Neuronal stem cell (in vitro differentiated cells): ENCODE measurements around the gene COPS3.

Experiments
- DNase-seq: peaks from one replicate; pipeline ENCODE4 v3.0.0-alpha.2; 2013; ENCODE audit warnings: low spot score
- H2AFZ ChIP-seq: one replicate; pipeline ENCODE4 v1.6.1; 2013; ENCODE audit warnings: mild to moderate bottlenecking, low read length, inconsistent platforms
- H2AK5ac ChIP-seq: 2 replicates; pipeline ENCODE4 v1.6.1; 2013; ENCODE audit warnings: low read depth, mild to moderate bottlenecking, inconsistent platforms, low read length, moderate library complexity, mixed read lengths
- H2BK120ac ChIP-seq: 2 replicates; pipeline ENCODE4 v1.6.1; 2013; ENCODE audit warnings: low read depth, mild to moderate bottlenecking, inconsistent platforms, low read length, moderate library complexity, mixed read lengths
- H2BK12ac ChIP-seq: one replicate; pipeline ENCODE4 v1.6.1; 2013; ENCODE audit warnings: low read length, inconsistent platforms
- H2BK15ac ChIP-seq: 2 replicates; pipeline ENCODE4 v1.6.1; 2013; ENCODE audit warnings: mild to moderate bottlenecking, low read length, inconsistent platforms, mixed read lengths
- H2BK5ac ChIP-seq: one replicate; pipeline ENCODE4 v1.6.1; 2013; ENCODE audit warnings: inconsistent platforms, mild to moderate bottlenecking, low read length, moderate library complexity
- H3K14ac ChIP-seq: one replicate; pipeline ENCODE4 v1.6.1; 2013; ENCODE audit warnings: low read length, inconsistent platforms
- H3K18ac ChIP-seq: 2 replicates; pipeline ENCODE4 v1.6.1; 2013; ENCODE audit warnings: low read length, inconsistent platforms
- H3K23ac ChIP-seq: 2 replicates; pipeline ENCODE4 v1.6.1; 2013; ENCODE audit warnings: low read depth, mild to moderate bottlenecking, mixed read lengths, low read length, inconsistent platforms; ENCODE audit not compliant: poor library complexity
- H3K27ac ChIP-seq: replicated peaks from 3 replicates; pipeline ENCODE4 v1.5.1; 2013; ENCODE audit warnings: low read length, inconsistent platforms
- H3K27me3 ChIP-seq, 3 experiments: 2 replicates each; pipeline ENCODE4 v1.6.1; 2013; ENCODE audit warnings: low read length in 3 of 3, mild to moderate bottlenecking in 2 of 3, inconsistent platforms in 1 of 3, low read depth in 1 of 3, mixed read lengths in 1 of 3, moderate library complexity in 1 of 3; ENCODE audit not compliant: control insufficient read depth in 3 of 3, insufficient read depth in 3 of 3
- H3K36me3 ChIP-seq, 2 donors: replicated peaks in 1 of 2; 2 replicates each; pipeline ENCODE4 v1.6.1; 2013; ENCODE audit warnings: low read length in 2 of 2; ENCODE audit not compliant: control insufficient read depth in 2 of 2, insufficient read depth in 2 of 2
- H3K4ac ChIP-seq: 2 replicates; pipeline ENCODE4 v1.6.1; 2013; ENCODE audit warnings: inconsistent platforms, mild to moderate bottlenecking, low read length, moderate library complexity
- H3K4me1 ChIP-seq, 2 donors: 1 replicate in 1 of 2; 2 replicates in 1 of 2; pipeline ENCODE4 v1.6.1; 2013; ENCODE audit warnings: low read length in 2 of 2, low read depth in 1 of 2; ENCODE audit not compliant: control insufficient read depth in 2 of 2, insufficient read depth in 1 of 2
- H3K4me2 ChIP-seq: one replicate; pipeline ENCODE4 v1.6.1; 2013; ENCODE audit warnings: mild to moderate bottlenecking, low read length, inconsistent platforms; ENCODE audit not compliant: insufficient read depth, poor library complexity, severe bottlenecking
- H3K4me3 ChIP-seq, 2 donors: 2 replicates each; pipeline ENCODE4 v1.5.1; 2013; ENCODE audit warnings: low read length in 2 of 2, mild to moderate bottlenecking in 2 of 2, inconsistent platforms in 1 of 2, moderate library complexity in 1 of 2
- H3K79me1 ChIP-seq: one replicate; pipeline ENCODE4 v1.6.1; 2013; ENCODE audit warnings: low read depth, mild to moderate bottlenecking, inconsistent platforms, low read length, moderate library complexity
- H3K9ac ChIP-seq: one replicate; pipeline ENCODE4 v1.6.1; 2013; ENCODE audit warnings: mild to moderate bottlenecking, low read depth, low read length, inconsistent platforms; ENCODE audit not compliant: poor library complexity
- H3K9me3 ChIP-seq, 2 donors: replicated peaks in 1 of 2; 2 replicates each; pipeline versions ENCODE3 to v1.6.1; 2013; ENCODE audit warnings: low read length in 2 of 2, mild to moderate bottlenecking in 2 of 2, inconsistent platforms in 1 of 2, low read depth in 1 of 2, mixed read lengths in 1 of 2, moderate library complexity in 1 of 2; ENCODE audit not compliant: control insufficient read depth in 2 of 2, insufficient read depth in 1 of 2
- H4K8ac ChIP-seq: one replicate; pipeline ENCODE4 v1.6.1; 2013; ENCODE audit warnings: low read depth, mild to moderate bottlenecking, inconsistent platforms, low read length, moderate library complexity
- H4K91ac ChIP-seq: one replicate; pipeline ENCODE4 v1.6.1; 2013; ENCODE audit warnings: low read length, low read depth, mild to moderate bottlenecking, inconsistent platforms; ENCODE audit not compliant: poor library complexity
- WGBS, 2 donors: extraction: QIAGEN DNeasy Blood & Tissue Kit; methylation state at CpG; one replicate each; pipeline ENCODE4 v1.1.7; 2013; ENCODE audit warnings: missing lambda C conversion rate in 2 of 2, mixed read lengths in 1 of 2; ENCODE audit not compliant: insufficient read length in 2 of 2, insufficient replicate concordance in 1 of 2; ENCODE audit errors: extremely low coverage in 2 of 2; 5-methylcytosine and 5-hydroxymethylcytosine counted together

COPS3 gene

GRCh38 chr17:17204635-17205231 lies 76.3 kb downstream of the COPS3 start:
- H2BK15ac ChIP-seq = no peak overlapping the region
- peaks cover 1 to 10% of the 10 kb centered on the region in 2 donors for H3K4me1 ChIP-seq
- H2BK5ac ChIP-seq = no peak overlapping the region
- no peak overlapping the region for H3K14ac ChIP-seq
- H3K79me1 ChIP-seq = peaks cover 3% of the 10 kb centered on the region
- H2AK5ac ChIP-seq = no peak overlapping the region
- no peak overlapping the region for H3K4ac ChIP-seq
- H3K9me3 ChIP-seq = no peaks in the 10 kb centered on the region
- H3K27me3 ChIP-seq = no peaks in the 10 kb centered on the region
- H3K4me2 ChIP-seq = no peak overlapping the region
- H3K4me3 ChIP-seq = no peak overlapping the region
- no peak overlapping the region for H2BK12ac ChIP-seq
- no peak overlapping the region for H2BK120ac ChIP-seq
- H3K23ac ChIP-seq = no peak overlapping the region
- H2AFZ ChIP-seq = no peak overlapping the region
- H3K27ac ChIP-seq = no peak overlapping the region
- no peak overlapping the region for H4K91ac ChIP-seq
- no peak overlapping the region for H4K8ac ChIP-seq
- DNase-seq = no peak
- H3K36me3 ChIP-seq = no peaks in the 10 kb centered on the region
- H3K9ac ChIP-seq = no peak overlapping the region
- no peak overlapping the region for H3K18ac ChIP-seq
- WGBS, 2 donors = no CpG with 5 or more reads among the region's 14 CpGs

- H3K27ac ChIP-seq = no peak overlapping the region
- H2BK12ac ChIP-seq = no peak overlapping the region
- H2BK120ac ChIP-seq = no peak overlapping the region
- no peak overlapping the region for H3K9ac ChIP-seq
- no peak overlapping the region for H2BK15ac ChIP-seq
- no CpG with 5 or more reads among the region's 15 CpGs for WGBS, 2 donors
- H2AFZ ChIP-seq = no peak overlapping the region
- H3K9me3 ChIP-seq = no peaks in the 10 kb centered on the region
- peaks cover 1 to 10% of the 10 kb centered on the region in 2 donors for H3K4me1 ChIP-seq
- no peak overlapping the region for H3K4me3 ChIP-seq
- no peak overlapping the region for H3K14ac ChIP-seq
- no peaks in the 10 kb centered on the region for H3K27me3 ChIP-seq
- H3K23ac ChIP-seq = peak overlapping the region; percentile 69
- H2BK5ac ChIP-seq = no peak overlapping the region
- H3K4me2 ChIP-seq = no peak overlapping the region
- no peak overlapping the region for H3K4ac ChIP-seq
- H4K91ac ChIP-seq = no peak overlapping the region
- no peak for DNase-seq
- H3K36me3 ChIP-seq = no peaks in the 10 kb centered on the region
- H2AK5ac ChIP-seq = no peak overlapping the region
- H4K8ac ChIP-seq = no peak overlapping the region
- no peak overlapping the region for H3K18ac ChIP-seq
- H3K79me1 ChIP-seq = peaks cover 3% of the 10 kb centered on the region
Measured at GRCh38 chr17:17204041-17204591, 76.9 kb downstream of the COPS3 start.

GRCh38 chr17:17203173-17203730 lies 77.8 kb downstream of the COPS3 start:
- no peak overlapping the region for H4K8ac ChIP-seq
- no peak overlapping the region for H3K14ac ChIP-seq
- H3K79me1 ChIP-seq = peaks cover 3% of the 10 kb centered on the region
- no peaks in the 10 kb centered on the region for H3K9me3 ChIP-seq
- no peak overlapping the region for H2BK12ac ChIP-seq
- H3K27ac ChIP-seq = no peak overlapping the region
- no peak overlapping the region for H3K4me3 ChIP-seq
- H3K9ac ChIP-seq = no peak overlapping the region
- no peak for DNase-seq
- no CpG with 5 or more reads among the region's 15 CpGs for WGBS, 2 donors
- H2BK15ac ChIP-seq = no peak overlapping the region
- no peak overlapping the region for H3K4me2 ChIP-seq
- H2AFZ ChIP-seq = no peak overlapping the region
- H4K91ac ChIP-seq = no peak overlapping the region
- H3K27me3 ChIP-seq = no peaks in the 10 kb centered on the region
- H2BK120ac ChIP-seq = no peak overlapping the region
- no peak overlapping the region for H3K23ac ChIP-seq
- peaks cover 1 to 10% of the 10 kb centered on the region in 2 donors for H3K4me1 ChIP-seq
- no peak overlapping the region for H3K4ac ChIP-seq
- no peaks in the 10 kb centered on the region for H3K36me3 ChIP-seq
- H2AK5ac ChIP-seq = no peak overlapping the region
- H2BK5ac ChIP-seq = no peak overlapping the region
- H3K18ac ChIP-seq = no peak overlapping the region

GRCh38 chr17:17201907-17202306 lies 79.1 kb downstream of the COPS3 start:
- no peaks in the 10 kb centered on the region for H3K27me3 ChIP-seq
- no peak overlapping the region for H3K4me2 ChIP-seq
- H3K23ac ChIP-seq = no peak overlapping the region
- no peak overlapping the region for H2AFZ ChIP-seq
- no peak for DNase-seq
- no peak overlapping the region for H2BK120ac ChIP-seq
- no peak overlapping the region for H3K27ac ChIP-seq
- H3K36me3 ChIP-seq = no peaks in the 10 kb centered on the region
- no peak overlapping the region for H3K9ac ChIP-seq
- no peak overlapping the region for H2BK12ac ChIP-seq
- no peak overlapping the region for H2AK5ac ChIP-seq
- WGBS, 2 donors = no CpG with 5 or more reads among the region's 8 CpGs
- no peak overlapping the region for H4K91ac ChIP-seq
- no peak overlapping the region for H3K4me3 ChIP-seq
- H3K9me3 ChIP-seq = no peaks in the 10 kb centered on the region
- H3K18ac ChIP-seq = no peak overlapping the region
- H3K79me1 ChIP-seq = peaks cover 3% of the 10 kb centered on the region
- no peak overlapping the region for H3K14ac ChIP-seq
- H2BK15ac ChIP-seq = no peak overlapping the region
- H2BK5ac ChIP-seq = no peak overlapping the region
- no peak overlapping the region for H3K4ac ChIP-seq
- peak overlapping the region; percentile 73 for H4K8ac ChIP-seq
- peaks cover 1 to 10% of the 10 kb centered on the region in 2 donors for H3K4me1 ChIP-seq
